Sigmoid colon (tissue), 4 donors: ENCODE measurements around the gene ERV3-1.

Experiments
- CTCF ChIP-seq, 4 experiments: fragments of 450-650 bp in 3 of 4; fragments of 200-600 bp in 1 of 4; IDR thresholded peaks; one replicate each; pipeline ENCODE4 v1.5.1; 2016 to 2019; ENCODE audit warnings: antibody characterized with exemption in 4 of 4, mild to moderate bottlenecking in 3 of 4, moderate library complexity in 2 of 4
- POLR2A ChIP-seq, 2 donors: fragments of 450-650 bp; IDR thresholded peaks; one replicate each; pipeline ENCODE4 v1.6.1; 2016; ENCODE audit warnings: antibody characterized with exemption in 2 of 2, mild to moderate bottlenecking in 2 of 2, moderate library complexity in 2 of 2
- POLR2AphosphoS5 ChIP-seq, 4 donors: sonication (generic); formaldehyde crosslinking; IDR thresholded peaks; one replicate each; pipeline ENCODE4 v1.6.1; 2017; ENCODE audit warnings: antibody characterized with exemption in 4 of 4

- TF ChIP-seq CTCF (IDR thresholded peaks at IDR 0.05) (no peak), POLR2A (IDR thresholded peaks at IDR 0.05) (no peak), POLR2AphosphoS5 (IDR thresholded peaks at IDR 0.05) (no peak)
These were observed 59.1 kb downstream of the ERV3-1 start for GRCh38 chr7:64947252-64948000.
